SHP77 (cell line): Measurements from ENCODE around the gene RTL10.

Experiments used
- DNase-seq, 2 experiments: peaks; one replicate each; lab custom pipeline; 2025; lab: John Stamatoyannopoulos, UW

The RTL10 gene

GRCh38 chr22:19823191-19823901 lies 31.3 kb downstream of the RTL10 start:
- no peak for DNase-seq

GRCh38 chr22:19822301-19823117 lies 32.2 kb downstream of the RTL10 start:
- no peak for DNase-seq

GRCh38 chr22:19821523-19822300 lies 33.0 kb downstream of the RTL10 start:
- DNase-seq: no peak

- DNase-seq: no peak
Measured at GRCh38 chr22:19820880-19821522, 33.7 kb downstream of the RTL10 start.

GRCh38 chr22:19819911-19820879 lies 34.5 kb downstream of the RTL10 start:
- DNase-seq: no peak

- DNase-seq: no peak
Measured at GRCh38 chr22:19819208-19819910, 35.3 kb downstream of the RTL10 start.

GRCh38 chr22:19818324-19819207 lies 36.1 kb downstream of the RTL10 start:
- no peak for DNase-seq

- no peak for DNase-seq
Measured at GRCh38 chr22:19816372-19817119, 38.1 kb downstream of the RTL10 start.

- DNase-seq: no peak
Measured at GRCh38 chr22:19815823-19816290, 38.8 kb downstream of the RTL10 start.

GRCh38 chr22:19815093-19815822 lies 39.4 kb downstream of the RTL10 start:
- no peak for DNase-seq

GRCh38 chr22:19814428-19814827 lies 40.2 kb downstream of the RTL10 start:
- no peak for DNase-seq

GRCh38 chr22:19812910-19813309 lies 41.8 kb downstream of the RTL10 start:
- no peak for DNase-seq

- DNase-seq: no peak
Measured at GRCh38 chr22:19811811-19812771, 42.6 kb downstream of the RTL10 start.

GRCh38 chr22:19811211-19811621 lies 43.5 kb downstream of the RTL10 start:
- no peak for DNase-seq

- DNase-seq: no peak
Measured at GRCh38 chr22:19810381-19811201, 44.1 kb downstream of the RTL10 start.

- DNase-seq: no peak
Measured at GRCh38 chr22:19809741-19810140, 44.9 kb downstream of the RTL10 start.
